K562 (cell line): ENCODE data around the gene SHC1. TPM values are rescaled to one million over a fixed set of nuclear protein-coding genes. Genes with fewer than 3 reads are reported as not detected.
A peak's percentile ranks its signal among the peaks of the same experiment; 100 is the strongest.

Experiments
- BMI1 ChIP-seq: fragments of 150-350 bp; IDR thresholded peaks from 2 replicates; pipeline ENCODE4 v1.6.1; 2014; ENCODE audit warnings: low read length
- CHCHD3 ChIP-seq: fragments of 250-450 bp; sonication (Bioruptor Pico); IDR thresholded peaks from 2 replicates; pipeline ENCODE4 v2.1.2; 2022; ENCODE audit warnings: mild to moderate bottlenecking
- FOXP4 ChIP-seq: sonication (generic); formaldehyde crosslinking; IDR thresholded peaks from 2 replicates; pipeline ENCODE4 v1.8.0; 2022; ENCODE audit warnings: mild to moderate bottlenecking, missing genetic modification reagents, borderline replicate concordance
- GTF2F1 ChIP-seq: IDR thresholded peaks from 2 replicates; pipeline ENCODE4 v1.6.1; 2011; ENCODE audit warnings: low read depth, low read length, improper control_type of control experiment
- NFRKB ChIP-seq: fragments of 450-650 bp; IDR thresholded peaks from 2 replicates; pipeline ENCODE4 v1.6.1; 2016; ENCODE audit warnings: low read depth
- PHB ChIP-seq: fragments of 250-450 bp; sonication (Bioruptor Pico); IDR thresholded peaks from 2 replicates; pipeline ENCODE4 v1.5.0; 2021
- RB1 ChIP-seq: fragments of 450-650 bp; IDR thresholded peaks from 2 replicates; pipeline ENCODE4 v1.6.1; 2017; ENCODE audit warnings: low read depth, mild to moderate bottlenecking
- REST ChIP-seq, 2 experiments: fragments of 450-650 bp; formaldehyde crosslinking in 1 of 2; IDR thresholded peaks; 2 replicates each; pipeline versions ENCODE4 v1.4.0 to v1.6.1; 2014 to 2020; ENCODE audit warnings: mild to moderate bottlenecking in 2 of 2, borderline replicate concordance in 1 of 2, low read depth in 1 of 2
- ZNF830 ChIP-seq: fragments of 250-450 bp; sonication (Bioruptor Pico); IDR thresholded peaks from 2 replicates; pipeline ENCODE4 v1.5.0; 2021; ENCODE audit warnings: mild to moderate bottlenecking
- polyA plus RNA-seq, 8 experiments: library from polyadenylated mRNA; depleted of rRNA in 4 of 8; stranded (reverse) in 5 of 8; unstranded in 3 of 8; fragments of >200 nt; fragmentation: Nextera tagmentation in 2 of 8; fragmentation: Illumina TruSeq in 1 of 8; extraction: Ambion mirVana in 2 of 8; extraction: Trizol in 1 of 8; gene quantifications; 2 replicates each; pipeline versions ENCODE4 v1.2.1 to v1.2.3, GENCODE V29; 2011 to 2014; ENCODE audit warnings: inconsistent platforms in 1 of 8, missing spikeins in 1 of 8
- total RNA-seq, 7 experiments: library from RNA; depleted of rRNA in 6 of 7; stranded (reverse); fragments of >200 nt in 6 of 7; fragmentation: Illumina TruSeq in 2 of 7; extraction: Trizol in 2 of 7; gene quantifications; 2 replicates each; pipeline versions ENCODE4 v1.2.1 to v1.2.3, GENCODE V29; 2011 to 2021; ENCODE audit warnings: low replicate concordance in 1 of 7
- TF ChIP-seq, protein P1 (sequence below): fragments of 450-650 bp; IDR thresholded peaks from 2 replicates; pipeline ENCODE4 v1.6.1; 2018; ENCODE audit not compliant: partially characterized antibody
- TF ChIP-seq, protein P2 (sequence below): fragments of 450-650 bp; conservative IDR thresholded peaks from 2 replicates; pipeline ENCODE4 v1.6.1; 2016; ENCODE audit warnings: missing genetic modification characterization, low read depth, mild to moderate bottlenecking, missing compliant biosample characterization, moderate library complexity

SHC1 gene
- total and polyA plus RNA-seq, 9 of the 15 experiments (the other 6 are each of a cell fraction or from before 2014, with no cell fraction given): 4.1 to 113 (median 51.9) TPM

- TF ChIP-seq, protein P1, sequence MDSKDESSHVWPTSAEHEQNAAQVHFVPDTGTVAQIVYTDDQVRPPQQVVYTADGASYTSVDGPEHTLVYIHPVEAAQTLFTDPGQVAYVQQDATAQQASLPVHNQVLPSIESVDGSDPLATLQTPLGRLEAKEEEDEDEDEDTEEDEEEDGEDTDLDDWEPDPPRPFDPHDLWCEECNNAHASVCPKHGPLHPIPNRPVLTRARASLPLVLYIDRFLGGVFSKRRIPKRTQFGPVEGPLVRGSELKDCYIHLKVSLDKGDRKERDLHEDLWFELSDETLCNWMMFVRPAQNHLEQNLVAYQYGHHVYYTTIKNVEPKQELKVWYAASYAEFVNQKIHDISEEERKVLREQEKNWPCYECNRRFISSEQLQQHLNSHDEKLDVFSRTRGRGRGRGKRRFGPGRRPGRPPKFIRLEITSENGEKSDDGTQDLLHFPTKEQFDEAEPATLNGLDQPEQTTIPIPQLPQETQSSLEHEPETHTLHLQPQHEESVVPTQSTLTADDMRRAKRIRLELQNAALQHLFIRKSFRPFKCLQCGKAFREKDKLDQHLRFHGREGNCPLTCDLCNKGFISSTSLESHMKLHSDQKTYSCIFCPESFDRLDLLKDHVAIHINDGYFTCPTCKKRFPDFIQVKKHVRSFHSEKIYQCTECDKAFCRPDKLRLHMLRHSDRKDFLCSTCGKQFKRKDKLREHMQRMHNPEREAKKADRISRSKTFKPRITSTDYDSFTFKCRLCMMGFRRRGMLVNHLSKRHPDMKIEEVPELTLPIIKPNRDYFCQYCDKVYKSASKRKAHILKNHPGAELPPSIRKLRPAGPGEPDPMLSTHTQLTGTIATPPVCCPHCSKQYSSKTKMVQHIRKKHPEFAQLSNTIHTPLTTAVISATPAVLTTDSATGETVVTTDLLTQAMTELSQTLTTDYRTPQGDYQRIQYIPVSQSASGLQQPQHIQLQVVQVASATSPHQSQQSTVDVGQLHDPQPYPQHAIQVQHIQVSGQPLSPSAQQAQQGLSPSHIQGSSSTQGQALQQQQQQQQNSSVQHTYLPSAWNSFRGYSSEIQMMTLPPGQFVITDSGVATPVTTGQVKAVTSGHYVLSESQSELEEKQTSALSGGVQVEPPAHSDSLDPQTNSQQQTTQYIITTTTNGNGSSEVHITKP: peak; percentile 99
- 0 out of 2 replicates have a peak, but pooled peaks have one; percentile 34 for TF ChIP-seq NFRKB
- peak; percentile 52 for TF ChIP-seq REST (IDR thresholded peaks at IDR 0.05; ENCODE audit: borderline replicate concordance)
- TF ChIP-seq REST (CRISPR knock-in tag; IDR thresholded peaks at IDR 0.05; ENCODE audit: low read depth): peak; percentile 88
- 0 out of 2 replicates have a peak, but pooled peaks have one; percentile 53 for TF ChIP-seq ZNF830
- peak; percentile 63; the same call in 1 of the 2 replicates for TF ChIP-seq CHCHD3 (CRISPR knock-in tag)
- TF ChIP-seq FOXP4 (CRISPR knock-in tag): no peak
- no peak; the same call in 1 of the 2 replicates for TF ChIP-seq GTF2F1
- TF ChIP-seq, protein P2, sequence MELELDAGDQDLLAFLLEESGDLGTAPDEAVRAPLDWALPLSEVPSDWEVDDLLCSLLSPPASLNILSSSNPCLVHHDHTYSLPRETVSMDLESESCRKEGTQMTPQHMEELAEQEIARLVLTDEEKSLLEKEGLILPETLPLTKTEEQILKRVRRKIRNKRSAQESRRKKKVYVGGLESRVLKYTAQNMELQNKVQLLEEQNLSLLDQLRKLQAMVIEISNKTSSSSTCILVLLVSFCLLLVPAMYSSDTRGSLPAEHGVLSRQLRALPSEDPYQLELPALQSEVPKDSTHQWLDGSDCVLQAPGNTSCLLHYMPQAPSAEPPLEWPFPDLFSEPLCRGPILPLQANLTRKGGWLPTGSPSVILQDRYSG: no peak
- no peak for TF ChIP-seq BMI1
- TF ChIP-seq RB1: peak; percentile 90
- TF ChIP-seq PHB (CRISPR knock-in tag): peak; percentile 18
Observed at GRCh38 chr1:154961207-154962155, 9.1 kb downstream of the SHC1 start, which contains the start of gene PYGO2 (continued).
